AG04450 (cell line): ENCODE results near the gene TLE4. TPM values are rescaled to one million over a fixed set of nuclear protein-coding genes. Genes with fewer than 3 reads are reported as not detected.

ENCODE experiments used
- CTCF ChIA-PET: fragments of 300-600, 350-600 bp; formaldehyde crosslinking; extraction: SDS; loops from one replicate; lab custom pipeline; 2022; ENCODE audit warnings: antibody characterized with exemption, inconsistent platforms; lab: Charles Lee
- POLR2A ChIA-PET: fragments of 350-600 bp; formaldehyde crosslinking; extraction: SDS; loops from one replicate; lab custom pipeline; 2021; ENCODE audit warnings: antibody characterized with exemption, inconsistent platforms; lab: Yijun Ruan, JAX
- DNase-seq: peaks from one replicate; pipeline ENCODE4 v3.0.0-alpha.2; 2011; ENCODE audit warnings: low read depth, low spot score
- H3K27ac ChIP-seq: one replicate; pipeline ENCODE4 v1.5.1; 2012; ENCODE audit warnings: low read depth, low read length, control low read depth
- H3K27me3 ChIP-seq: one replicate; pipeline ENCODE4 v1.6.0; 2012; ENCODE audit warnings: low read length; ENCODE audit not compliant: control insufficient read depth, insufficient read depth
- H3K4me3 ChIP-seq: 2 replicates; pipeline ENCODE4 v1.5.1; 2011; ENCODE audit warnings: mild to moderate bottlenecking, low read depth, low read length, control low read depth
- H3K9me3 ChIP-seq: 2 replicates; pipeline ENCODE4 v1.5.1; 2012; ENCODE audit warnings: low read length; ENCODE audit not compliant: control insufficient read depth, insufficient read depth
- polyA plus RNA-seq: library from polyadenylated mRNA; depleted of rRNA; stranded (reverse); fragments of >200 nt; gene quantifications from 2 replicates; pipeline ENCODE4 v1.2.3, GENCODE V29; 2011
- TF ChIP-seq, protein P1 (sequence below): IDR thresholded peaks from 2 replicates; pipeline ENCODE4 v1.5.1; 2011; ENCODE audit warnings: low read depth, low read length, control low read depth, inconsistent platforms

The TLE4 gene
- polyA plus RNA-seq, 1 experiment = 53.4 TPM

DNA sequence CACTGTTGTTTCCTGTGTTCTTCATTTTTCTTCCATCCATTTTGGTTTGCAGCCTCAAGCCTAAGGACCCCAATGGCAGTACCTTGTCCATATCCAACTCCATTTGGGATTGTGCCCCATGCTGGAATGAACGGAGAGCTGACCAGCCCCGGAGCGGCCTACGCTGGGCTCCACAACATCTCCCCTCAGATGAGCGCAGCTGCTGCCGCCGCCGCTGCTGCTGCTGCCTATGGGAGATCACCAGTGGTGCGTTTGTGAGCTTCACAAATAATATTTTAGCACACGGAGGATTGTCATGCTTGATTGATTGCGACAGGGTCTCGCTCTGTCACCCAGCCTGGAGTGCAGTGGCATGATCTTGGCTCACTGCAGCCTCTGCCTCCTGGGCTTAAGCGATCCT lies 136.8 kb downstream of the TLE4 start:
- H3K9me3 ChIP-seq = no peaks in the 10 kb centered on the region
- ChIA-PET POLR2A (no interaction called here), CTCF (no interaction called here)
- H3K4me3 ChIP-seq = no peak overlapping the region
- TF ChIP-seq, protein P1, sequence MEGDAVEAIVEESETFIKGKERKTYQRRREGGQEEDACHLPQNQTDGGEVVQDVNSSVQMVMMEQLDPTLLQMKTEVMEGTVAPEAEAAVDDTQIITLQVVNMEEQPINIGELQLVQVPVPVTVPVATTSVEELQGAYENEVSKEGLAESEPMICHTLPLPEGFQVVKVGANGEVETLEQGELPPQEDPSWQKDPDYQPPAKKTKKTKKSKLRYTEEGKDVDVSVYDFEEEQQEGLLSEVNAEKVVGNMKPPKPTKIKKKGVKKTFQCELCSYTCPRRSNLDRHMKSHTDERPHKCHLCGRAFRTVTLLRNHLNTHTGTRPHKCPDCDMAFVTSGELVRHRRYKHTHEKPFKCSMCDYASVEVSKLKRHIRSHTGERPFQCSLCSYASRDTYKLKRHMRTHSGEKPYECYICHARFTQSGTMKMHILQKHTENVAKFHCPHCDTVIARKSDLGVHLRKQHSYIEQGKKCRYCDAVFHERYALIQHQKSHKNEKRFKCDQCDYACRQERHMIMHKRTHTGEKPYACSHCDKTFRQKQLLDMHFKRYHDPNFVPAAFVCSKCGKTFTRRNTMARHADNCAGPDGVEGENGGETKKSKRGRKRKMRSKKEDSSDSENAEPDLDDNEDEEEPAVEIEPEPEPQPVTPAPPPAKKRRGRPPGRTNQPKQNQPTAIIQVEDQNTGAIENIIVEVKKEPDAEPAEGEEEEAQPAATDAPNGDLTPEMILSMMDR = no peak
- no peaks in the 10 kb centered on the region for H3K27me3 ChIP-seq
- no peak for DNase-seq
- H3K27ac ChIP-seq = no peak overlapping the region

DNA sequence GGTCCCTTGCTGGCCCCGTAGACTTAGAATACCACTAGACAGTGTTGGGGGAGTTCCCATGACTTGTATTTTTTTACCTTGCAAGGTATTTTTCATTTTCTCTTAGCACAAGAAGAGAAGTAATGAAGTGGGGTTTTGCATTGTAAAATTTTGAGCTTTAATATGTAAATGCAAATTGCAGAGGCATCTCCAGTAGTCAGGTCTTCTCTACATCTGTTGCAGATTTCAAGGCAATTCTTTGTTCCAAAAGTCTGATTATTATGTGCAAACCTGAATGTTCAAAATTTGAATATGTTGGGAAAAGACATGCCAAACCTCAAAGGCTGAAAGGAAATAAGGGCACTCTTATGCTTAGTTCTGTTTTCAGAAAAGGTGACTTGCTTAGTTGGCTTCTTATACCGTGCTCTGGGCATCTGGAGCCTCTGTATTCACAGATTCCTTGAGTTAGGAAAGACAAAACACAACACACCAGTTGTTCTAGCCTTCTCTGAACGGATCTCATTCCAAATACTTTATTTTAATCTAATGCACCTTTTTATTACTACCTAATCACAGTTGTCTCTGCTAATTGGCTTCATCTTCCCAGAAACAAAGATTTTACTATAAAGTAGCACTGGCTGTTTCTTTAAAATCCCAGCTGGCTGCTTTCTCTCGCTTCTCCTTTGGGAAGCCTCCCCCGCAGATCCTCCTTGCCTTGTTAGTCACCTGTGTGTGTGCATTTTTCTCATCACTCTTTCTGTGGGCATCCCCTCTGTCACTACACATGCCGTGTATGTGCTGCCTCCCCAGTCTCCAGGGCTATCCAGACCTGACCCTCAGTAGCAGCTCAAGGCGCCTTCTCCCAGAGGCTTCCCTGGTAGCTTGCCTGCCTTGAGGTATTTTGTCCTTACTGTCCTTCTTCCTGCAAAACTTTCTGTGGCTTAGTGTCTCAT lies 138.2 kb downstream of the TLE4 start:
- ChIA-PET CTCF (no interaction called here), POLR2A (no interaction called here)
- Histone ChIP-seq H3K4me3 (no peak overlapping the region), H3K27me3 (no peaks in the 10 kb centered on the region), H3K9me3 (no peaks in the 10 kb centered on the region), H3K27ac (no peak overlapping the region)
- no peak for DNase-seq
- TF ChIP-seq, protein P1 = no peak

DNA sequence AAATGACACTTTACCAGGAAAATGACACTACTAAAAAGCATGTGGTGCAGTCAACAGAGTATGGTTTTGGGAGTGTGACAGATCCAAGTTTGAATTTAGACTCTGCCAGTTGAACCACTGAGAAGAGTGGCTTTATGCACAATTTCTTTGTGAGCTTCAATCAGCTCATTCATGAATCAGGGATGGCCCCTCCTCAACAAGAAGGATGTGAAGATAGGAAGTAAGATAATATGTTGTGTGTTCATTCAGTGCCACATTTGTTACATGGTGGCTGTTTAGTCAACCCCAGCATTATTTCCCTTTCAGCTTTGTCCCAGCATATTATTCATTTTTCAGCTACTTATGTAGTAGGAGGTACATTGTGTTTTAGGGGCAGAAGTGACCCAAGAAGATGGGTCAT lies 140.1 kb downstream of the TLE4 start:
- H3K27me3 ChIP-seq = no peaks in the 10 kb centered on the region
- no peak overlapping the region for H3K27ac ChIP-seq
- no peak for DNase-seq
- no peak overlapping the region for H3K4me3 ChIP-seq
- ChIA-PET CTCF (interaction anchor here (0.5 kb wide), 1 partner anchor 13 kb away, joined by 4 read pairs; no protein-coding TSS in a partner anchor), POLR2A (no interaction called here)
- TF ChIP-seq, protein P1 = no peak
- H3K9me3 ChIP-seq = no peaks in the 10 kb centered on the region

DNA sequence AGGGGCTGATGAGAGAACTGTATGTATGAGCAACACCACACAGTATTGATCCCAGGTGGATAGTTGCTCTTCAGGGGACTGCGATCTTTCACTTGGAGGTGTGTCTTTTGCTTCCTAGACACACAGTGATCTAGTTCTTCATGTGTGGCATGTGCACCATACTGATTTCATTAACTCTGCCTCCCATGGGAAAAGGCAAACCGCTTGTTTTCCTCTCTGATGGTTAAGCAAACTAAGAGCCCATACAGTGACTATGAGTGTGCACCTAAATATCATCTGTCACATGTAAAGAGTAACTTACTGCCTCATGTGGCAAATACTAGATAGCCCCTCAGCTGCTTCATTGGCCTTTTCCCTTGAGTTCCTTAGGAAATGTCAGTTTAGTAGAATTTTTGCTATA lies 147.3 kb downstream of the TLE4 start:
- TF ChIP-seq, protein P1 = no peak
- Histone ChIP-seq H3K9me3 (no peaks in the 10 kb centered on the region), H3K27me3 (no peaks in the 10 kb centered on the region), H3K27ac (no peak overlapping the region), H3K4me3 (no peak overlapping the region)
- POLR2A ChIA-PET = no interaction called here
- CTCF ChIA-PET = no interaction called here
- DNase-seq = no peak

DNA sequence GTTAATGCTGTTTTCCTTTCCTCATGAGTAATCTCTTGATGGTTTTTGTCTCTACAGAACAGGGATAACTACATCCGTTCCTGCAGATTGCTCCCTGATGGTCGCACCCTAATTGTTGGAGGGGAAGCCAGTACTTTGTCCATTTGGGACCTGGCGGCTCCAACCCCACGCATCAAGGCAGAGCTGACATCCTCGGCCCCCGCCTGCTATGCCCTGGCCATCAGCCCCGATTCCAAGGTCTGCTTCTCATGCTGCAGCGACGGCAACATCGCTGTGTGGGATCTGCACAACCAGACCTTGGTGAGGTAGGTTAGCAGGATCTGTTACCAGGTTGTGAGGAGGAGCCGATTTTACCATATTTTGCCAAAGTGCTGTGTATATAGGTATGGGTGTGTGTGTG lies 148.2 kb downstream of the TLE4 start:
- Histone ChIP-seq H3K27me3 (no peaks in the 10 kb centered on the region), H3K27ac (no peak overlapping the region), H3K4me3 (no peak overlapping the region), H3K9me3 (no peaks in the 10 kb centered on the region)
- ChIA-PET CTCF (no interaction called here), POLR2A (interaction anchor here (0.7 kb wide), 1 partner anchor 48 kb away, joined by 5 read pairs; no protein-coding TSS in a partner anchor)
- no peak for DNase-seq
- TF ChIP-seq, protein P1 = no peak
